Sciatic nerve (tissue), 2 donors: ENCODE measurements around the gene LUC7L2. TPM values are rescaled to one million over a fixed set of nuclear protein-coding genes. Genes with fewer than 3 reads are reported as not detected.
"Not testable (repeated sequence)": the region's sequence is repeated elsewhere in the genome, so short reads cannot be mapped to it uniquely, and the experiment has no call there.

ENCODE experiments used
- ATAC-seq: fragments of 200-7000 bp; cut with Tn5 transposase; one replicate; pipeline ENCODE4 v1.9.1; 2020; ENCODE audit warnings: mild to moderate bottlenecking, moderate library complexity
- DNase-seq: peaks from one replicate; pipeline ENCODE4 v3.0.0-alpha.2; 2020; ENCODE audit warnings: low spot score
- intact Hi-C: fragments of 100-400 bp; cut with DNase I; formaldehyde crosslinking; loops from one replicate; pipeline ENCODE4 v1.14.2; 2022
- total RNA-seq: library from RNA; stranded (reverse); fragmentation: NEBNext Ultra II Directional; extraction: Animal tissue kit (Norgen Biotek cat#: 25700); gene quantifications from one replicate; pipeline ENCODE4 v1.2.1, GENCODE V29; 2021
- donor health status: DM: no; HTN: no; CAD: no.
- donor health status: DM: no; HTN: no; CAD: no.

Gene LUC7L2
- total RNA-seq, 1 donor from 2014 or later: 144 TPM

DNA sequence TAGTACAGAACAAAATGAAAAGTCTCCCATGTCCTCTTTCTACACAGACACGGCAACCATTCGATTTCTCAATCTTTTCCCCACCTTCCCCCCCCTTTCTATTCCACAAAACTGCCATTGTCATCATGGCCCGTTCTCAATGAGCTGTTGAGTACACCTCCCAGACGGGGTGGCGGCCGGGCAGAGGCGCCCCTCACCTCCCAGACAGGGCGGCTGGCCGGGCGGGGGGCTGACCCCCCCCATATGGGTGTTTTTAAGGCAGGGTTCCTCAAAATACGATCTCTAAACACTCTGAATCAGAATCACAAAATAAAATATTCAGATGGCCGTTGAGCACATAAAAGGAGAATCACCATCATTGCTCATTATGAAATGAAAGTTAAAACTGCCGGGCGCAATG lies 70.0 kb downstream of the LUC7L2 start:
- intact Hi-C loops, DNase-seq, ATAC-seq: not testable (repeated sequence)

DNA sequence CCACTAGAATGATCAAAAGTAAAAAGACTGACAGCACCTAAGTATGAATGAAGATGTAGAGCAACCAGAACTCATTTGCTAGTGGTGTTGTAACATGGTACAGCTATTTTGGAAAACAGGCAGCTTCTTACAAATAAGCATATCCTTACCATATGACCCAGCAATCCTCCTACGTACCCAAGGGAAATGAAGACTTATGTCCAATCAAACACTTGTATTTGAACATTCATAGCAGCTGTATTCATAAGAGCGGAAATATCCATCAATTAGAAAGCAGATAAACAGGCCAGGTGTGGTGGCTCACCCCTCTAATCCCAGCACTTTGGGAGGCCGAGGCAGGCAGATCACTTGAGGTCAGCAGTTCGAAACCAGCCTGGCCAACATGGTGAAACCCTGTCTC lies 70.7 kb downstream of the LUC7L2 start:
- intact Hi-C loops: no loop called here
- DNase-seq (no peak), ATAC-seq (no peak)

DNA sequence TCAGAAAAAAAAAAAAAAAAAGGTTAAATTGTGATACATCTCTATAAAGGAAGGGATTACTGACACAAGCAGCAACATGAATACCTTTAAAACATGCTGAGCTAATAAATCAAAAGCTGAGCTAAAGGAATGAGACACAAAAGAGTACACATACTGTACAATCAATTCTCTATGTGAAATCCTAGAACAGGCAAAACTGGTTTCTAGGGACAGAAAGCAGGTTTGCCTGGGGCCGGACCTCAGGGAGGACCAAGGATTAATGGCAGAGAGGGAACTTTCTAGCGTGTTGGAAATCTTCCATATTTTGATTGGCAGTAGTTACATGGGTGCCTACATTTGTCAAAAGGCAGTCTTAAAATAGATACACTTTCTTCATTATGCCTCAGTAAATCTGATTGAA lies 71.3 kb downstream of the LUC7L2 start:
- DNase-seq (no peak), ATAC-seq (no peak)
- intact Hi-C loops: no loop called here

DNA sequence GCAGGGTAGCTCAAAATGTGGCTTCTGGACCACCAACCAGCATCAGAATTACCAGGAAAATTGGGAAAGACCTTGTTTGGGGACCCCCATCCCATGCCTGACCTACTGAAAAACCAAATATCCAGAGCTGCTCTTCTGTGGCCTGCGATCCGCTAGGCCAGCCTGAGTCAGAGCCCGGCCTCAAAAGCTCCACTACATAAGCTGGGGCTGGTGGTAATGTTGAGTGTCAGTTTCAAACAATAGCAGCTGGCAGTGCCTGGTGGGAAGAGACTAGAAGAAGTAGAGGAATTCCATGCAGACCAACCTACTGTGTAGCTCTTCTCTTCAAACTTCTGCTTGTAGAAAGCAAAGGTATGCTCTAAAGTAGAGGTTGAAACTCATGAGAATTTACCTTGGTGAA lies 71.8 kb downstream of the LUC7L2 start:
- intact Hi-C loops: no loop called here
- ATAC-seq (no peak), DNase-seq (no peak)

DNA sequence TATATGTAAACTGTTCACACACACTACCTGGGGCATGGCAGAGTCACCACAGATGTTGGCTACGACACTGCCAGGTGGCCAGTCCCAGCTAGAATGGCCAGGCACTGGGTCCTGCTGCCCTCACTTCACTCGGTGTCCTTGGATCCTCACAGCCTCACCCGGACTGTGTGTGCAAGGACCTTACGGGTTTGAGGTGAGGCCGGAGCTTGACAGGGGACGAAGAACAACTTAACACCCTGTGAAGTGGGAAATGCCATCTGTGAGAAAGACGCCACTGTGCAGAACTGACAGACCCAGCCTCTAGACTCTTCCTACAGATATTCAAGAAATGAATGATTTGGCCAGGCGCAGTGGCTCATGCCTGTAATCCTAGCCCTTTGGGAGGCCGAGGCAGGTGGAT lies 77.1 kb downstream of the LUC7L2 start:
- ATAC-seq (no peak), DNase-seq (no peak)
- intact Hi-C loops: no loop called here

DNA sequence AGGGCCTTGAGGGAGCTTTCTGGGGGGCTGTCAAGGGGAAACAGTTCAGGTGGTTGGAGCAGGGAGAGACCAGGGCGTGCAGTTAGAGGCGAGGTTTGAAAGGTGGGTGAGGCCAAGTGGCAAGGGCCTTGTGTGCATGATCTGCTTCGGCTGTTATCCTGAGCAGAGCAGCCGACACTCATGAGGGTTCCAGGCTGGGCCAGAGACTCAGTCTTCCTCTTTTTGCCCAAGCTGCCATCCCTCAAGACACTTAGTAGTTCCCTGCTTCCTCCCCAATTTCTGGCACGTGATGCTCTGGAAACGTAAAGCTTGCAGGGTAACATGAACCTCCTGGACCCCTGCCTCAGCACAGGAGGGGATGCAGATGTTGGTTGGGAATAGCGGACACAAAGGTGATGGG lies 79.7 kb downstream of the LUC7L2 start:
- intact Hi-C loops: no loop called here
- DNase-seq (no peak), ATAC-seq (no peak)

DNA sequence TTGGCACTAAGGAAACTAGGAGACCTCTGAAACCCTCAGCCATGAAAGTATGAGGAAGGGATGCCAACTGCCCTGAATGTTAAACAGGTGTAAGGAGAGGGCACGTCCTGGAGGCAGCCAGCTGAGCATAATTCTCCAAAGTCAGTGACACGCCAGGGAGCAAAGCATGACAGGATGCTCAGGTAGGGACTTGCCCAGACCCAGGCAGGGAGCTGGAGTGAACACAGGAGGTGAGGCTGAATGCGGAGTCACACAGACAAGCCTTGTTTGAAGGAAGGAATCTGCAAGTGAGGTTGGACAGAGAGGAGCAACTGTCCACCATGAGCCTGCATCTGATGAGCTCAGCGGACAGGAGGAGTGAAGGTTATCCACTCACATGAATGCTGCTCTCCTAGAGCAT lies 82.3 kb downstream of the LUC7L2 start:
- ATAC-seq: no peak
- intact Hi-C loops: no loop called here
- DNase-seq: no peak

DNA sequence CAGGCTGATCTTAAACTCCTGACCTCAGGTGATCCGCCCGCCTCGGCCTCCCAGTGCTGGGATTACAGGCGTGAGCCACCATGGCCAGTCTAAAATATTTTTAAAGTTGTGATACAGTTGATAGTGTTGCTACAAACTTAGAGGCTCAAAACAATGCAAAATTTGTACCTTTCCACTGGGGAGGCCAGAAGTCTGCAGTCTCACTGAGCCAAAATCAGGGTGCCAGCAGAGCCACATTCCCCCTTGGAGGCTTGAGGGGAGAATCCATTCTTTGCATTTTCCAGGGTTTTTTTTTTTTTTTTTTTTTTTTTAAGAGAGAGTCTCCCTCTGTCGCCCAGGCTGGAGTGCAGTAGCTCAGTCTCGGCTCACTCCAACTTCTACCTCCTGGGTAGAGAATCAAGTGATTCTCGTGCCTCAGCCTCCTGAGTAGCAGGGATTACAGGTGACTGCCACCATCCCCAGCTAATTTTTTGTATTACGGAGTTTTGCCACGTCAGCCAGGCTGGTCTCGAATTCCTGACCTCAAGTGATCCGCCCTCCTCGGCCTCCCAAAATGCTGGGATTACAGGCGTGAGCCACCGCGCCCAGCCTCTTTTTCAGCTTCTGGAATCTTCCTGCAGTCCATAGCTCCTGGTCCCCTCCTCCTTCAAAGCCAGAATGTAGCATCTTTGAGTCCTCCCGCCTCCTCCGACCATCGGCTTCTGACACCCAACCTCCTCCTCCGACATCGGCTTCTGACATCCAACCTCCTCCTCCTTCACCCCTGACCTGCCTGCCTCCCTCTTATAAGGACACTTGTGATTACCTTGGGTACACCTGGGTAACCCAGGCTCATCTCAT lies 86.6 kb downstream of the LUC7L2 start:
- no peak for ATAC-seq
- intact Hi-C loops: no loop called here

DNA sequence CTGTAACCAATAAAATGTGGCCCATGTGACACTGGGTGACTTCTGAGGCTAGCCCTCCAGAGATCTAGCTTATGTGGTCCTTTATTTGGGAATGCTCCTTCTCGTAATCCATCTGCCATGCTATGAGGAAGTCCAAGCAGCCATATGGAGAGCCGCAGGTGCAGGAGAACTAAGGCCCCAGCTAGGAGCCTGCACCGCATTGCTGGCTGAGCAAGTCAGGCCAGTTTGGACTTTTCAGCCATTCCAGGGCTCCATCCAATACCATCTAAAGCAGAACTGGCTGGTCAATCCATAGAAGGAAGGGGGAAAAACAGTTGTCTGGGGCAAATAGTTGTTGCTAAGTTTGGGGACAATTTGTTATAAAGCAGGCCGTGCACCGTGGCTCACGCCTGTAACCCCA lies 91.2 kb downstream of the LUC7L2 start:
- intact Hi-C loops: no loop called here
- DNase-seq (no peak), ATAC-seq (no peak)

More for the DNA sequence above, 86.6 kb downstream of the LUC7L2 start:
- DNase-seq: no peak

DNA sequence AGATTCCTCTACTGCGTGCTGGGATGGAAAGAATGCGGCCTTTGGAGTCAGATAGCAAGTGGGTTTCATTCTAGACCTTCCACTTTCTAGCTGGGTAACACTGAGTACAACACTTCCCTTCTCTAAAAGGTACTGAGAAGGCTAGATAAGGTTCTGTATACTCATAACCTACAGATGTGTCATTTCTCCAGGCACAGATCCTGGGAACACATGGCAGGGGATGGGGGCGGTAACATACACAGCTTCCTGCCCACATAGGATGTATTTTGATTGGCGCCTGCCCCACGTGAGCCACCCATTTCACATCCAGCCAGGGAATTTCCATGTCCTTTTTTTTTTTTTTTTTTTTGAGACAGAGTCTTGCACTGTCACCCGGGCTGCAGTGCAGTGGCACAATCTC lies 91.9 kb downstream of the LUC7L2 start:
- ATAC-seq: no peak
- DNase-seq: no peak
- intact Hi-C loops: no loop called here

DNA sequence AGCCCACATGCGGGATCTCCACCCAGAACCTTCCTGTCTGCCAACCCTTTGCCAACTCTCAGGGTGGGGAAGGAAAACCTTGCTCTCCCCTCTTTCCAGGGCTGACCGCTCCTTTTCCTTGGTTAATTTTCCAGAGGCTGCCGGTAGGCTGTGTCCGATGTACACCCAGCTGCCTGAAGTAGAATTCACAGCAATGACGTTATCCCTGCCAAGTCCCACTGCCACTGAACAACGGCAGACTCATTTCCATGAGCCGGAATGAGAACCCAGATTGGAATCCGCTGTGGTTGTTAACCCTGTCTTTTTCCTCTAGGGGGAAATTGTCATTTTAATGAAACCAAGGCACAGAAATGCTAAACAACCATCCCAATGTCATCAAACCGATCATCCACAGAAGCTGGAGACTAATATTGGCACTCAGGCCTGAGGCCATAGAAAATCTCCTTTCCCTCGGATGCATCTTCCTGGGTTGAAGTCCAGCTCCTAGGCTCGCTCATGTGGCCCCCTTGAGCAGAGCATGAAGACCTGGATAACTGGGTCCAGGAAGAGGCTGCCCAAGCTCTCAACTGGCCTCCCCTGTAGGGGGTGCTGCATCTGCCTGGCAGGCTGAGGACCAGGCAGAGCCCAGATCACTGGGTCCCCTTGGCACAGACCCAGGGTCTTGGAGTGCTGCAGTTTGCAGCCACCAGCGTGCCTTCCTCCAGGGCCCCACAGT lies 93.4 kb downstream of the LUC7L2 start:
- DNase-seq (no peak), ATAC-seq (peak; percentile 47)
- intact Hi-C loops: no loop called here

DNA sequence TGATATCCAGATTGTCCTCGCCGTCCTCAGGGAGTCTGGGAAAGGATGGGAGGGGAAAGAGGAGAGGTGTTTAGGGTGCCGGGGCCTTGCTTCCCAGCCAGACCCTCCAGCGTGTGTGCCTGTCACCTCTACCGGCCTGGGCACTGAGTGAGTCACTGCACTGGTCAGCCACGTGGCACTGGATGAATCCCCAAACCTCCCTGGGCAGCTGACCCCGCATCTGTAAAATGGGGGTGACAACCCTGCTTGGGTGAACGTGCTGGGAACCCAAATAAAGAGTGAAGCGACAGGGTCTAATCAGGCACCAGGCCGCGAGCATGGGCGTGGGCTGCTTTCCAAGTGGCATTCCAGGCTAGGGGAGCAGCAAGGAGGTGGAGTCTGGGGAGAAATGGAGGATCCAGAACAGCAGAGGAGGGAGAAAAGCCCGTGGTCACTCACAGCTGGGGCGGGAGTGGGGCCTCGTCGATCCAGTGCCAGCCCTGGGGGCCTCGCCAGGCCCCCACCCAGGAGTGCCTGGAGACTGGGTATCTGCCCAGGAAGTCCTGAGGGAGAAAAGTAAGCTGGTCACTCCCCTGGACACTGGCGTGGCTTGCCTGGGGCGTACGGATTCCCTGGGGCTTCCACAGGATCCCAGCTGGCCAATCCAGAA lies 94.1 kb downstream of the LUC7L2 start:
- DNase-seq (no peak), ATAC-seq (peak; percentile 32)
- intact Hi-C loops: no loop called here

DNA sequence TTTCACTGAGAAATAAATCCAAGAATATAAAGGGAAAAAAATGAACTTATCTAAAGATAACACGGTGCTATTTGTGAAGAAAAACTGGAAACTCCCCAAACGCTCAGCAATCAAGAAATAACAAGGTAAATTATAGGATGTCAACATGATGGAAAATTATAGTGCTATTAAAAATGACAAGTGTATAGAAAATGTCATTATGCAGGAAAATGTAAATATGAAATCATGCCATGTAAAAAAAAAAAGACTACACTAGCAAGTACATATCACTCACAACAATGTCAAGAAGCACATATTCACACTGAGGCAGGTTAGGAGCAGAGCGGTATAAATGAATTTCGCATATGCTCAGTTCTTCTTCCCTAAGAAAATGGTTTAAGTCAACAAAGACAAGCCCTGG lies 96.1 kb downstream of the LUC7L2 start:
- intact Hi-C loops: no loop called here
- ATAC-seq (no peak), DNase-seq (no peak)

DNA sequence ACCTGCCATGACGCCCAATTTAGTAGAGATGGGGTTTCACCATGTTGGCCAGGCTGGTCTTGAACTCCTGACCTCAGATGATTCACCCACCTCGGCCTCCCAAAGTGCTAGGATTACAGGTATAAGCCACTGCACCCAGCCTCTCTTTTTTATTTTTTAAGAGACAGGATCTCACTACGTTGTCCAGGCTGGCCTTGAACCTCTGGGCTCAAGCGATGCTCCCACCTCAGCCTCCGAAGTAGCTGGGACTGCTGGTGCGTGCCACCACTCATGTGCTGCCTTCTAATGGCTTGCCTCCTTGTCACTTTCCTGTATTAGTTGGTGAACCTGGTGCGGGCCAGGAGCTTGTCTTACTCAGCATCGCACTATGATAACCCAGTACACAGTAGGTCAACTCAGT lies 96.8 kb downstream of the LUC7L2 start:
- intact Hi-C loops: no loop called here
- ATAC-seq (no peak), DNase-seq (no peak)

DNA sequence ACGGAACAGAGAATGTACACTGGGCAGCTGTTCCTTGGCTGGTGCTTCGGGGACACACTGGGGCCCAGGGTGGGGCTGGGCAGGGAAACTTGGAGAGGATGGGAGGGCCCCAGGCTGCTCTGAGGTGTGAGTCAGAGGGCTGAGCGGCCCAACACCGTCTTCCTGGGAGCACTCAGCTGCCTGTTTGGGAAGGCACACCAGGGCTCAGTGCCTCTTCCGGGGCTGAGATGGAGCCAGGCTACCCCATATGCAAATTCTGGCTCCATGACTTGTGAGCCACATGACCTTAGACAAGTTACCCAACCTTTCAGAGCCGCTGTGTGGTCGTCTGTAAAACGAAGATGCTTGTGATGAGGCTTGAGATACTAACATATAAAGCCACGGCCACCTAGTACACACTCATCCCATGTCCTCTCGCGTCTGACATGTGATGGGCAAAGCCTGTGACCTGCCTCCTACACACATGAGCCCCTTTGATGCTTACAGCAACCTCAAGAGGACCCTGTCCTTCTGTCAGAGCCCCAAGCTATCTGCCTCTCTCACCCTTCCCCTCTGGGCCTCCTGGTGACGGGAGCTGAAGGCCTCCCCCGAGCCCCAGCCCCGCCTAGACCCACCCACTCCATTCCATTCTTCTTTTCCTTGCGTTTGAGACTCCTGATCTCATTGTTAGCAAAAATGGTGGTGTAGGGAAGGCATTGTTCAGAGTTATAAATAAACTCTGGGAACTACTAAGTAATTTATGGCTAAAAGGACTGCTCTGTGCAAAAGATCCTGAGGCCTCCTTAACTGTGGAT lies 97.7 kb downstream of the LUC7L2 start:
- intact Hi-C loops: no loop called here
- ATAC-seq (peak; percentile 33), DNase-seq (no peak)

DNA sequence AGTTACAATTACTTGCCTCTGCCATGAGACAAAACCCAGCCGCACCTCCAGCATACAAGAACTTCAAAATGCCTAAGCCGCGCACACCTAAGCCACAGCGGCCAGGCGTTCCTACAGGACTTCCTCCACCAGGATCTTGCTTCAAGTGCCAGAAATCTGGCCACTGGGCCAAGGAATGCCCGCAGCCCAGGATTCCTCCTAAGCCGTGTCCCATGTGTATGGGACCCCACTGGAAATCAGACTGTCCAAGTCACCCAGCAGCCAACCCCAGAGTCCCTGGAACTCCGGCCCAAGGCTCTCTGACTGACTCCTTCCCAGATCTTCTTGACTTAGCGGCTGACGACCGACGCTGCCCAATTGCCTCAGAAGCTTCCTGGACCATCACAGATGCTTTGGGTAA lies 103.7 kb downstream of the LUC7L2 start:
- ATAC-seq, intact Hi-C loops, DNase-seq: not testable (repeated sequence)

DNA sequence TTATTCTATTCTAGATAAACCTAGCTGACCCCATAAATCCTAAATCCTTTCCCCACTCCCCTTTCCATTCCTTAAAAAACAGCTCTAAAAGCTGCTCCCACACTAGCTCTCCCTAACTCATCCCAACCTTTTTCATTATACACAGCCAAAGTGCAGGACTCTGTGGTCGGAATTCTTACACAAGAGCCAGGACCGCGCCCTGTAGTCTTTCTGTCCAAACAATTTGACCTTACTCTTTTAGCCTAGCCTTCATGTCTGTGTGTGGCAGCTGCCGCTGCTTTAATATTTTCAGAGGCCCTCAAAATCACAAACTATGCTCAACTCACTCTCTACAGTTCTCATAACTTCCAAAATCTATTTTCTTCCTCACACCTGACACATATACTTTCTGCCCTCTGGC lies 104.8 kb downstream of the LUC7L2 start:
- DNase-seq, ATAC-seq, intact Hi-C loops: not testable (repeated sequence)

DNA sequence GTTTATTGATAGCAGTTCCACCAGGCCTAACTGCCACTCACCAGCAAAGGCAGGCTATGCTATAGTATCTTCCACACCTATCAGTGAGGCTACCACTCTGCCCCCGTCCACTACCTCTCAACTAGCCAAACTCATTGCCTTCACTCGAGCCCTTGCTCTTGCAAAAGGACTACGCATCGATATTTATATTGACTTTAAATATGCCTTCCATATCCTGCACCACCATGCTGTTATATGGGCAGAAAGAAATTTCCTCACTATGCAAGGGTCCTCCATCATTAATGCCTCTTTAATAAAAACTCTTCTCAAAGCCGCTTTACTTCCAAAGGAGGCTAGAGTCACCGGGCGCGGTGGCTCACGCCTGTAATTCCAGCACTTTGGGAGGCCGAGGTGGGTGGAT lies 105.4 kb downstream of the LUC7L2 start:
- DNase-seq, intact Hi-C loops: not testable (repeated sequence)

DNA sequence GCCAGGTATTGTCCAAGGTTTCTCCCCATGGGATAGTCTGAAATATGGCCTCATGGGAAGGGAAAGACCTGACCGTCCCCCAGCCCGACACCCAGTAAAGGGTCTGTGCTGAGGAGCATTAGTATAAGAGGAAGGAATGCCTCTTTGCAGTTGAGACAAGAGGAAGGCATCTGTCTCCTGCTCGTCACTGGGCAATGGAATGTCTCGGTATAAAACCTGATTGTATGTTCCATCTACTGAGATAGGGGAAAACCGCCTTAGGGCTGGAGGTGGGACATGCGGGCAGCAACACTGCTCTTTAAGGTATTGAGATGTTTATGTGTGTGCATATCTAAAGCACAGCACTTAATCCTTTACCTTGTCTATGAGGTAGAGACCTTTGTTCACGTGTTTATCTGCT lies 108.0 kb downstream of the LUC7L2 start:
- ATAC-seq, intact Hi-C loops, DNase-seq: not testable (repeated sequence)

More for the DNA sequence above, 105.4 kb downstream of the LUC7L2 start:
- ATAC-seq: not testable (repeated sequence)
